OCI-LY1 (cell line): ENCODE measurements around the gene SLCO3A1.

ENCODE experiments used
- H2AFZ ChIP-seq: fragments of 200-600 bp; sonication (generic), shearing (Covaris generic); 2 replicates; pipeline ENCODE4 v1.6.0; 2014; ENCODE audit warnings: antibody characterized with exemption, mild to moderate bottlenecking, low read length
- H3F3A ChIP-seq: fragments of 200-600 bp; sonication (generic), shearing (Covaris generic); 2 replicates; pipeline ENCODE4 v1.6.0; 2014; ENCODE audit warnings: mild to moderate bottlenecking, antibody characterized with exemption, low read length, moderate library complexity; ENCODE audit not compliant: insufficient read depth
- H3K27ac ChIP-seq: fragments of 200-600 bp; sonication (generic); 2 replicates; pipeline ENCODE4 v1.5.1; 2014; ENCODE audit warnings: low read length, mixed run types, mild to moderate bottlenecking, low read depth; ENCODE audit not compliant: poor library complexity, severe bottlenecking
- H3K27me3 ChIP-seq: fragments of 200-600 bp; sonication (generic); 2 replicates; pipeline ENCODE4 v1.6.0; 2014; ENCODE audit warnings: antibody characterized with exemption, mild to moderate bottlenecking, low read length, moderate library complexity; ENCODE audit not compliant: insufficient read depth
- H3K36me3 ChIP-seq: fragments of 200-600 bp; sonication (generic); 2 replicates; pipeline ENCODE4 v1.6.1; 2014; ENCODE audit warnings: mild to moderate bottlenecking, antibody characterized with exemption, low read length, moderate library complexity, mixed read lengths; ENCODE audit not compliant: insufficient read depth
- H3K4me1 ChIP-seq: fragments of 200-600 bp; sonication (generic); 2 replicates; pipeline ENCODE4 v1.5.1; 2014; ENCODE audit warnings: mild to moderate bottlenecking, low read length, moderate library complexity; ENCODE audit not compliant: insufficient read depth, severe bottlenecking
- H3K4me2 ChIP-seq: fragments of 200-600 bp; sonication (generic), shearing (Covaris generic); 2 replicates; pipeline ENCODE4 v1.6.1; 2014; ENCODE audit warnings: low read length
- H3K4me3 ChIP-seq: fragments of 200-600 bp; sonication (generic); 2 replicates; pipeline ENCODE4 v1.5.1; 2014; ENCODE audit warnings: low read length, low read depth, mild to moderate bottlenecking, mixed read lengths; ENCODE audit not compliant: poor library complexity, severe bottlenecking
- H3K79me2 ChIP-seq: fragments of 200-600 bp; shearing (Covaris generic); 2 replicates; pipeline ENCODE4 v1.6.1; 2016; ENCODE audit warnings: mixed run types, low read length, mixed read lengths; ENCODE audit not compliant: insufficient read depth
- H3K9ac ChIP-seq: fragments of 200-600 bp; sonication (generic), shearing (Covaris generic); 2 replicates; pipeline ENCODE4 v1.6.1; 2014; ENCODE audit warnings: mild to moderate bottlenecking, low read length, mixed read lengths
- H3K9me2 ChIP-seq: fragments of 200-600 bp; sonication (generic), shearing (Covaris generic); 2 replicates; pipeline ENCODE4 v1.6.1; 2014; ENCODE audit warnings: low read depth, mild to moderate bottlenecking, low read length, mixed read lengths
- H3K9me3 ChIP-seq: fragments of 200-600 bp; shearing (Covaris generic); 2 replicates; pipeline ENCODE4 v1.6.1; 2014; ENCODE audit warnings: low read length, mixed read lengths
- H4K20me1 ChIP-seq: fragments of 200-600 bp; sonication (generic), shearing (Covaris generic); 2 replicates; pipeline ENCODE4 v1.6.0; 2016; ENCODE audit warnings: mild to moderate bottlenecking, low read length; ENCODE audit not compliant: insufficient read depth
- EZH2 ChIP-seq: fragments of 200-600 bp; sonication (generic), shearing (Covaris generic); IDR thresholded peaks from 2 replicates; pipeline ENCODE4 v1.8.0; 2017; ENCODE audit warnings: borderline replicate concordance, mixed run types, mild to moderate bottlenecking, antibody characterized with exemption, low read length, moderate library complexity, mixed read lengths
- TF ChIP-seq, protein P1 (sequence below): fragments of 200-600 bp; sonication (generic), shearing (Covaris generic); IDR thresholded peaks from 2 replicates; pipeline ENCODE4 v1.5.1; 2017; ENCODE audit warnings: mild to moderate bottlenecking, antibody characterized with exemption, low read length, moderate library complexity, mixed read lengths

Gene SLCO3A1

DNA sequence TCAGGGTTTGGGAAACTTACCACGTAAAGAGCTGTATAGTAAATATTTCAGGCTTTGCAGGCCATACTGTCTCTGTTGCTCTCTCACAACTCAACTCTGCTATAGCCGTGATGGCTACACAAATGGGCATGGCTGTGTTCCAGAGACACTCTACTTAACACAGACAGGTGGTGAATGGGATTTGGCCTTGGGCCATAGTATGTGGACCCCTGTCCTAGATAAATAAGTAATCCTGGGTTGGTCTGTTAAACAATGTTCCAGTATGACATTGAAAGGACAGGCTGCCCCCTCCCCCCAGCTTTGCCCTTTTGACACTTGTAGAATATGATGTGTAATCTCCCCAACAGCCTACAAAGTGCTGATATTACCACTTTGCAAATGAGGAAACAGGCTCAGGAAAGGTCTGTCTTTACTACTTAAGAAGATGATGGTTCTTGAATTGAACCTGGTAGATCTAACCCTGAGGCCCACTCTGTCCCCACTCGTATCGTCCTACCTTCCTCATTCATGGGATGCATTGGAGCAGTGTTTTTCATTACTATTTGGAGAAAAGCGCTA, 38.4 kb downstream of the SLCO3A1 start:
- H3K9me3 ChIP-seq = no peaks in the 10 kb centered on the region
- H3F3A ChIP-seq = no peaks in the 10 kb centered on the region
- H3K4me1 ChIP-seq = no peaks in the 10 kb centered on the region
- no peak overlapping the region for H3K9ac ChIP-seq
- H3K36me3 ChIP-seq = no peaks in the 10 kb centered on the region
- no peak overlapping the region for H3K4me3 ChIP-seq
- H2AFZ ChIP-seq = no peak overlapping the region
- H3K27me3 ChIP-seq = no peaks in the 10 kb centered on the region
- TF ChIP-seq, protein P1, sequence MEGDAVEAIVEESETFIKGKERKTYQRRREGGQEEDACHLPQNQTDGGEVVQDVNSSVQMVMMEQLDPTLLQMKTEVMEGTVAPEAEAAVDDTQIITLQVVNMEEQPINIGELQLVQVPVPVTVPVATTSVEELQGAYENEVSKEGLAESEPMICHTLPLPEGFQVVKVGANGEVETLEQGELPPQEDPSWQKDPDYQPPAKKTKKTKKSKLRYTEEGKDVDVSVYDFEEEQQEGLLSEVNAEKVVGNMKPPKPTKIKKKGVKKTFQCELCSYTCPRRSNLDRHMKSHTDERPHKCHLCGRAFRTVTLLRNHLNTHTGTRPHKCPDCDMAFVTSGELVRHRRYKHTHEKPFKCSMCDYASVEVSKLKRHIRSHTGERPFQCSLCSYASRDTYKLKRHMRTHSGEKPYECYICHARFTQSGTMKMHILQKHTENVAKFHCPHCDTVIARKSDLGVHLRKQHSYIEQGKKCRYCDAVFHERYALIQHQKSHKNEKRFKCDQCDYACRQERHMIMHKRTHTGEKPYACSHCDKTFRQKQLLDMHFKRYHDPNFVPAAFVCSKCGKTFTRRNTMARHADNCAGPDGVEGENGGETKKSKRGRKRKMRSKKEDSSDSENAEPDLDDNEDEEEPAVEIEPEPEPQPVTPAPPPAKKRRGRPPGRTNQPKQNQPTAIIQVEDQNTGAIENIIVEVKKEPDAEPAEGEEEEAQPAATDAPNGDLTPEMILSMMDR = no peak
- TF ChIP-seq EZH2 = no peak
- no peaks in the 10 kb centered on the region for H3K79me2 ChIP-seq
- no peaks in the 10 kb centered on the region for H3K9me2 ChIP-seq
- no peaks in the 10 kb centered on the region for H4K20me1 ChIP-seq
- H3K27ac ChIP-seq = no peak overlapping the region
- no peak overlapping the region for H3K4me2 ChIP-seq

GRCh38 chr15:91892436-91892835, 38.9 kb downstream of the SLCO3A1 start:
- Histone ChIP-seq H3K27ac (no peak overlapping the region), H2AFZ (no peak overlapping the region), H3K36me3 (no peaks in the 10 kb centered on the region), H4K20me1 (no peaks in the 10 kb centered on the region), H3K9me2 (no peaks in the 10 kb centered on the region), H3K27me3 (no peaks in the 10 kb centered on the region), H3K79me2 (no peaks in the 10 kb centered on the region), H3K9me3 (no peaks in the 10 kb centered on the region), H3F3A (no peaks in the 10 kb centered on the region), H3K4me3 (no peak overlapping the region), H3K4me2 (no peak overlapping the region), H3K9ac (no peak overlapping the region), H3K4me1 (no peaks in the 10 kb centered on the region)
- TF ChIP-seq, protein P1 = no peak
- no peak for TF ChIP-seq EZH2

- Histone ChIP-seq H4K20me1 (no peaks in the 10 kb centered on the region), H3K4me3 (no peak overlapping the region), H3K9me3 (no peaks in the 10 kb centered on the region), H3K4me1 (no peaks in the 10 kb centered on the region), H3K9me2 (no peaks in the 10 kb centered on the region), H3K27ac (no peak overlapping the region), H3K79me2 (no peaks in the 10 kb centered on the region), H3F3A (no peaks in the 10 kb centered on the region), H3K4me2 (no peak overlapping the region), H2AFZ (no peak overlapping the region), H3K9ac (no peak overlapping the region), H3K36me3 (no peaks in the 10 kb centered on the region), H3K27me3 (no peaks in the 10 kb centered on the region)
- TF ChIP-seq, protein P1 = no peak
- no peak for TF ChIP-seq EZH2
These were observed 41.1 kb downstream of the SLCO3A1 start for GRCh38 chr15:91894606-91895005.
